Activated T-helper 1 cell treated with anti-CD3 and anti-CD28 coated beads, Interleukin-2, amount 50 U/mL, for 16 hours (primary cell): ENCODE results near the gene ATF7IP.

Source experiments
- DNase-seq, 2 donors: peaks; one replicate each; pipeline ENCODE4 v3.0.0-alpha.2; 2020; ENCODE audit warnings: low read depth in 1 of 2, low spot score in 1 of 2

Gene ATF7IP

GRCh38 chr12:14410177-14410576 lies 44.7 kb downstream of the ATF7IP start:
- no peak for DNase-seq

GRCh38 chr12:14410841-14411569 lies 45.5 kb downstream of the ATF7IP start:
- DNase-seq, result no peak

- DNase-seq, result no peak
Measured at GRCh38 chr12:14416658-14417057, 51.2 kb downstream of the ATF7IP start.

GRCh38 chr12:14417715-14418114 lies 52.2 kb downstream of the ATF7IP start:
- DNase-seq, result peak; percentile 20 to 41

- DNase-seq, result no peak
Measured at GRCh38 chr12:14418451-14418890, 53.0 kb downstream of the ATF7IP start.

- no peak for DNase-seq
Measured at GRCh38 chr12:14422516-14423230, 57.2 kb downstream of the ATF7IP start.

GRCh38 chr12:14424545-14424944 lies 59.1 kb downstream of the ATF7IP start:
- no peak for DNase-seq

- no peak for DNase-seq
Measured at GRCh38 chr12:14426792-14427191, 61.3 kb downstream of the ATF7IP start.

- no peak for DNase-seq
Measured at GRCh38 chr12:14427929-14428328, 62.4 kb downstream of the ATF7IP start.

GRCh38 chr12:14430394-14430986 lies 65.0 kb downstream of the ATF7IP start:
- DNase-seq, result no peak

- no peak for DNase-seq
Measured at GRCh38 chr12:14431975-14432374, 66.5 kb downstream of the ATF7IP start.

- DNase-seq, result no peak
Measured at GRCh38 chr12:14435627-14436026, 70.1 kb downstream of the ATF7IP start.

GRCh38 chr12:14442221-14442881 lies 76.9 kb downstream of the ATF7IP start:
- no peak for DNase-seq

GRCh38 chr12:14443531-14443930 lies 78.0 kb downstream of the ATF7IP start:
- DNase-seq, result no peak

- no peak for DNase-seq
Measured at GRCh38 chr12:14450479-14450878, 85.0 kb downstream of the ATF7IP start.

- DNase-seq, result no peak
Measured at GRCh38 chr12:14452336-14452735, 86.9 kb downstream of the ATF7IP start.

GRCh38 chr12:14452865-14453264 lies 87.4 kb downstream of the ATF7IP start:
- no peak for DNase-seq

GRCh38 chr12:14454098-14454907 lies 88.8 kb downstream of the ATF7IP start:
- no peak for DNase-seq

- no peak for DNase-seq
Measured at GRCh38 chr12:14460212-14460841, 94.8 kb downstream of the ATF7IP start.

- DNase-seq, result no peak
Measured at GRCh38 chr12:14471497-14471896, 106.0 kb downstream of the ATF7IP start.
